NOMO-1 (cell line): ENCODE data around the gene HELZ2.

ENCODE experiments used
- DNase-seq, 2 experiments: peaks; one replicate each; lab custom pipeline; 2025; ENCODE audit not compliant: unreplicated experiment in 2 of 2; lab: John Stamatoyannopoulos, UW

Gene HELZ2

GRCh38 chr20:63525971-63526370, 48.1 kb downstream of the HELZ2 start:
- peak; percentile 33 to 50 for DNase-seq

DNA sequence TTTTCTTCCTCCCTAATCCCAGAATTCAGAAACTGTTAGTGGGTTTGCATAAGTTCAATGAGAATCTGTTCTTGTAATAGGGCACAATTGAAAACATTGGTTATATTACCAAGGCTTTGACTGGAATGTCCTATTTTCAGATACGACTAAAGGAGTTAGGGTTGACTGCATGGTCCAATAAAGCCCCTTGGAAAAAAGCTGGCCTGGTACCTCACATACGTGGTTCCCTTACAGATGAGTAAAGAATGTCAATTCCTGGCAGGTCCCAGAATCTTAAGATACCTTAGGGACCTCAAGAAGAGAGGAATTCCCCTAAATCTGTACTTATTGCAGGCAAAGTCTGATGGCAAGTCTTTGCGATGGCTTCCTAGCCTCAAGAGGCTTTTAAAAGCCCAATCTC, 48.9 kb downstream of the HELZ2 start:
- DNase-seq: no peak
